Suprapubic skin (tissue), 3 donors: ENCODE measurements around the gene CCDC197.

Experiments
- CTCF ChIP-seq, 2 donors: fragments of 200-600 bp in 1 of 2; fragments of 450-650 bp in 1 of 2; sonication (generic) in 1 of 2; IDR thresholded peaks; one replicate each; pipeline ENCODE4 v1.5.1; 2016 to 2019; ENCODE audit warnings: antibody characterized with exemption in 2 of 2, mild to moderate bottlenecking in 1 of 2, moderate library complexity in 1 of 2
- POLR2A ChIP-seq, 2 donors: fragments of 450-650 bp; IDR thresholded peaks; one replicate each; pipeline ENCODE4 v1.6.1; 2017; ENCODE audit warnings: antibody characterized with exemption in 2 of 2, mild to moderate bottlenecking in 2 of 2, moderate library complexity in 2 of 2

GRCh38 chr14:93998871-93999403 lies 1.8 kb downstream of the CCDC197 start:
- TF ChIP-seq POLR2A (IDR thresholded peaks at IDR 0.05) = no peak
- no peak for TF ChIP-seq CTCF (IDR thresholded peaks at IDR 0.05)
